OCI-LY1 (cell line): ENCODE results near the gene CYP2A7.

ENCODE experiments used
- CTCF ChIP-seq: fragments of 200-600 bp; sonication (generic), shearing (Covaris generic); IDR thresholded peaks from 2 replicates; pipeline ENCODE4 v1.5.1; 2017; ENCODE audit warnings: mild to moderate bottlenecking, antibody characterized with exemption, low read length, moderate library complexity, mixed read lengths
- EZH2 ChIP-seq: fragments of 200-600 bp; sonication (generic), shearing (Covaris generic); IDR thresholded peaks from 2 replicates; pipeline ENCODE4 v1.8.0; 2017; ENCODE audit warnings: borderline replicate concordance, mixed run types, mild to moderate bottlenecking, antibody characterized with exemption, low read length, moderate library complexity, mixed read lengths

- TF ChIP-seq CTCF (no peak), EZH2 (no peak)
These were observed 54.4 kb downstream of the CYP2A7 start for GRCh38 chr19:40827386-40828247.
